Measurements from ENCODE around the gene CATSPERB.
"Not testable (repeated sequence)": the region's sequence is repeated elsewhere in the genome, so short reads cannot be mapped to it uniquely, and the experiment has no call there.

CATSPERB gene

DNA sequence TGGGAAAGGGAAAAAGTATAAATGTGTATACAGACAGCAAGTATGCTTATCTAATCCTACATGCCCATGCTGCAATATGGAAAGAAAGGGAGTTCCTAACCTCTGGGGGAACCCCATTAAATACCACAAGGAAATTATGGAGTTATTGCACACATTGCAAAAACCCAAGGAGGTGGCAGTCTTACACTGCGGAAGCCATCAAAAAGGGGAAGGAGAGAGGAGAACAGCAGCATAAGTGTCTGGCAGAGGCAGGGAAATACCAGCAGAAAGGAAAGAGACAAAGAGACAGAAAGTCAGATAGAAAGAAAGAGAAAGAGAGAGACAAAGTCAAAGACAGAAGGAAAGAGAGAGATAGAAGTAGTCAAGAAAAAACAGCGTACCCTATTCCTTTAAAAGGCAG lies 64.8 kb downstream of the CATSPERB start:
- DNase-seq: not testable (repeated sequence)

DNA sequence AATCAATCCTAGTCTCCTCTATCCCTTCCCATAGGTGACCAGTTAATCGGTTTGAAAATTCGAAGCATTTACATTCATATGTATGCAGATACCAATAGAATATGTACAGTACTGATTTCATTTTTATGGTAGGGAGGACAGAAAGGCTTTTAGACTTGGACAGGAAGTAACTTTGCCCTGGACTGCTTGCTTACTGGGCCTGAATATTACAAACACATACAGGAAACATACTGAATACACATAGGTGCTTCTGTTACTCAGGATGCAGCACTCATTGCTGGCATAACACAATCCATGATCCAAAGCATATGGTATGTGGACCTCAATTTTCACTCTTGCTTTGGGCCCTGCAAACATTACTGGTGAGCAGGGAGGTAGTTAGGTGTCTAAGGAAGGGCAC lies 71.1 kb downstream of the CATSPERB start:
- no peak for DNase-seq

DNA sequence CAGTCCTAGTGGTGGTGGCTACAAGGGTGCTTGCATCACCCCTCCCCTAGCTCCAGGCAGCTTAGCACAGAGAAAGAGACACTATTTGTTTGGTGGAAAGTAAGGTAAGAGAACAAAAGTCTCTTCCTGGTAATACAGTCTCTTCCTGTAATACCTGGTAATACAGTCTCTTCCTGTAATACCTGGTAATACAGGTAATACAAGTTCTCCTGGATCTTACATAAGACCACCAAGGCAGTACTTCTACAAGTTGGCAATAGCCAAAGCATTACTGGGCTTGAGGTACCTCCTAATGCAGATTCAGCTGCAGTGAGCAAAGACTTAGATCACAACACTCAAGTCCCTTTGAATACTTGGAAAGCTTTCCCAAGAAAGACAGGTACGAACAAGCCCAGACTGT lies 77.0 kb downstream of the CATSPERB start:
- DNase-seq: no peak

DNA sequence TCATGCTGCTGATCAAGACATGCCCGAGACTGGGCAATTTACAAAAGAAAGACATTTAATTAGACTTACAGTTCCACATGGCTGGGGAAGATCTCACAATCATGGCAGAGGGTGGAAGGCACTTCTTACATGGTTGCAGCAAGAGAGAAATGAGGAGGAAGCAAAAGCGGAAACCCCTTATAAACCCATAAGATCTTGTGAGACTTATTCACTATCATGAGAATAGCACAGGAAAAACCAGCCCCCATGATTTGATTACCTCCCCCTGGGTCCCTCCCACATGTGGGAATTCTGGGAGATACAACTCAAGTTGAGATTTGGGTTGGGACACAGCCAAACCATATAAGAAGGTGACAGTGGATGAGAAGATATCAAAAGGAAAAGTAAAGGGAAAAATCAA lies 78.4 kb downstream of the CATSPERB start:
- no peak for DNase-seq

DNA sequence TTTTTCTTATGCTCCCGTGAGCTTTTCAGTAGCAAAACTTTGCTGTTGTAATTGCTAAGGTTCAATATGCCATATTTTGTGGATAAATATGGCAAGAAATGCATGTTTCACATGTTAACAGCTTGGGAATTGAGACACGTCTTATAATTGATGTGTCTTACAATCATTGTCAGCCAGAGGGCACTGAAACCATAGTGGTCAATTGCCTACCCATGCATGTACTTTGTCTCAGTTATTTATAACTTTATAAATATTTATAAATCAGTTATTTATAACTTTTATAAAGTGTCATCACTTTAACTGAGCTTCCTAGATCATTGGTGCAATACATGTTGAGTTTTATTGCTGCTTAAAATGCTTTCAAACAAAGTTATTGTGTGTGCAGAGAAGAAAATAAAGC lies 82.0 kb downstream of the CATSPERB start:
- DNase-seq: peak; percentile 46

DNA sequence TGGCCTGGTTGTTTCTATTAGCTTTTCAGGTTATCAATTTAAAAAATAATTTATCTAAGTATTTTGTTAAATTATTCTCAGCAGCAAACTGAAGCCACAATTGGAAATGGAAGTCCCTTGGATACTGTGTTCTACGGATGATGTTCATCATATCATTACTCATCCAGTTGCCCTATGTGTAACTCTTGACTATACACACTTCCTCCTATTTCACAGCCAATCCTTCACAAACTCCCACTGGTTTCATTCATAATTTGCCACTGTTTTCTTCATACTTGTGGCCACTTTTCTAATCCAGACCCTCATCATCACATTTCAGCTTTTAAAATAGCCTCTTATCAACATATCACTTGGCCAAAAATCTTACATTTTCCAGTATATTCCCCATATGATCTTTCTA lies 84.0 kb downstream of the CATSPERB start:
- no peak for DNase-seq

DNA sequence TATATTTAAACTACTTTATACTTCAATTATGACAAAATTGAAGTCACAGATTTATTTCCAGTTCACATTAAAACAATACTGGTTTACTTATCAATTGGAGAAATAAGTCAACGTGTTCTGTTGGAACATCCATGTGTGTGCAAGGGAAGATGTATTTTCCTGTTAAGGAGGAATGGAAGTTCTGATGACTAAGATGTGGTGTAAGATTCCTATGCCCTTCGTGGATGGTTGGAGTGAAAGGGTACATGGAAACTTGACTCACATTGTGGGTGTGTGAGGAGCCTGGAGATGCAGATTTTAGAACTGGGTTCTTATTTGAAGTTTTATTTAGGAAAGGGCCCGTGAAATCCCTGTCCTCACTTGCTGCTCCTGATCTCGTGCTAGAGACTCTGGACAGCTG lies 95.3 kb downstream of the CATSPERB start:
- DNase-seq: no peak

DNA sequence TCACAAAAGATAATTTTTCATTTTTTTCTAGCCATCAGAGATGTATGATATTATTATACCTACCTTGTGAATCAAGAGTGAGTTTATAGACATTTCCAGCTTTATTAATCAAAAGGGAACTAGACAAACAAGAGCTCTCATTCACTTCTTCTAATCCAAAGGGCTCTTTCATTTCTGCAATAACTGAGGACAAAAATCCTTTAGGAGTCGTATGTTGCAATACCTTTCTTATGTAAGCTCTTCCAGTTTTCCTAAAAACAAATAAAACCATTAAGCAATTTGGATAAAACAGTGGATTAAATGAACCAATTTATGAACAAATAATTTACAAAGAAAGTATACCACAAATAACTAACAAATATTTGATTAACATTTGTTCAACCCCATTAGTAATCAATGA lies 107.1 kb downstream of the CATSPERB start:
- DNase-seq: no peak

DNA sequence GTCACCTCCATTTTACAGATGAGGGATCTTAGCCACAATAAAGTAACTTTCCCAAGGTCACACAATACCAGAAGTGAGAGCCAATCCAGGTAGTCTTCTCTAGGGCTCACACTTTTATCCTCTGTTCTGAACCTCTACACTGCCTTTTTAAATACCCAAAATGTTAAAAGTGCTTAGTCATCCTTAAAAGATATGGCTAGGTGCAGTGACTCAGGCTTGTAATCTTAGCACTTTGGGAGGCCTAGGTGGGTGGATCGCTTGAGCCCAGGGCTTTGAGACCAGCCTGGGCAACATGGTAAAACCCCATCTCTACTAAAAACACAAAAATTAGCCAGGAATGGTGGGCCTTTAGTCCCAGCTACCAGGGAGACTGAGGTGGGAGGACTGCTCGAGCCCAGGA lies 117.7 kb downstream of the CATSPERB start:
- no peak for DNase-seq

DNA sequence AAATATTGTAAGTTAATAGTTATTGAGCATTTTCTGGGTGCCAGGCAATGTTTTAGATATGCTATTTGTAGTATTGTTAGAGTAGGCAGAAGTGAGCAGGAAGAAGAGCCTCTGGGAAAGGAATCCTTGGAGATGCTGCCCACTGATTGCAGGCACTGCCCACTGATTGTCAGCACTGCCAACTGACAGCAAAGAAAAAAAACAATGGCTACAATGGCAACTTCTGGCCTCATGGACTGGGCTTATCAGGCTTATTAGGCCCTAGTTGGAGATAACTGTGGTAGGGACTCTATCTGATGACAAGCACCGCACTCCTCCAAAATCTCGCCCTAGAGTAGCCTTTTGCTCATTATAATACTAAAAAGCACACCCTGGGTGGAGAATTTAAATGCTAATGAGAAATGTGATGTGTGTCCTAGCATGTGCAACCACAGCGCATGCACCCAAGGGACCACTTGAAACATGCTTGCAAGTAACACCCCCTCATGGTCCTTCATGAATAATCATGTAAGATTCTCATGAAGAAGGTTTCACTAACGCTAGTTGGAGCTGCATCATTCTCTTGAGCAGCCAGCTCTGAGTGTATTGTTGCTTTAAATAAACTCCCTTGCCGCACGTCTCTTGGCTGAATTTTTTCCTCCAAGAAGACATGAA lies 118.3 kb downstream of the CATSPERB start:
- DNase-seq: no peak

DNA sequence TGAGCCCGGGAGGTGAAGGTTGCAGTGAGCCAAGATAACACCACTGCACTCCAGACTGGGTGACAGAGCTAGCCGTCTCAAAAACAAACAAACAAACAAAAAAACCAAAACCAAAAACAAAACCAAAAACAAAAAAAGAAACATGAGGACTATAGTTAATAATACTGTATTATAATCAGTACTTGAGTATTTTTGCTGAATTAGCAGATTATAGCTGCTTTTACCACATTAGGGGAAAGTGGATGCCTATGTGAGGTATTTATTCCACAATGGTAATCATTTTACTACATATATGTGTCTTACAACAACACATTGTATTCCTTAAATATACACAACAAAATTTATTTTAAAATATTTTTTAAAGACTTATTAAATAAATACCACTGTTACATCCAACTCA lies 120.4 kb downstream of the CATSPERB start:
- DNase-seq: no peak

DNA sequence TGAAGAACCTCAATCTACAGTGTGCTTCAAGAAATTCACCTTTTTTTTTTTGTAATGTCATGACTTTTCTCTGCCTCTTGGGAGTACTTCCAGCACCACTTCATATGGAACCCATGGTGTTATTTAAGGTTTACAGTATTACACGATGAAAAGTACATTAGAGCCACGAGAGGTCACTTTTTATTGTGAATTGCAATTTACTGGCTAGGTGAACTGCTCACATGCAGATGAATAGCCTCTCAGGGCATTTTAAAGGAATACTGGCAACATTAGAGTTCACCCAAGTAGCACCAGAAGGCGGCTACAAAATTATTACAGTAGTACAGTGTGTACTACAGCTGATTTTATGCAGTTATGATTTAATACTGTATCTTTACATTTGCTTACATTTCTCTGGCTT lies 122.7 kb downstream of the CATSPERB start:
- no peak for DNase-seq

DNA sequence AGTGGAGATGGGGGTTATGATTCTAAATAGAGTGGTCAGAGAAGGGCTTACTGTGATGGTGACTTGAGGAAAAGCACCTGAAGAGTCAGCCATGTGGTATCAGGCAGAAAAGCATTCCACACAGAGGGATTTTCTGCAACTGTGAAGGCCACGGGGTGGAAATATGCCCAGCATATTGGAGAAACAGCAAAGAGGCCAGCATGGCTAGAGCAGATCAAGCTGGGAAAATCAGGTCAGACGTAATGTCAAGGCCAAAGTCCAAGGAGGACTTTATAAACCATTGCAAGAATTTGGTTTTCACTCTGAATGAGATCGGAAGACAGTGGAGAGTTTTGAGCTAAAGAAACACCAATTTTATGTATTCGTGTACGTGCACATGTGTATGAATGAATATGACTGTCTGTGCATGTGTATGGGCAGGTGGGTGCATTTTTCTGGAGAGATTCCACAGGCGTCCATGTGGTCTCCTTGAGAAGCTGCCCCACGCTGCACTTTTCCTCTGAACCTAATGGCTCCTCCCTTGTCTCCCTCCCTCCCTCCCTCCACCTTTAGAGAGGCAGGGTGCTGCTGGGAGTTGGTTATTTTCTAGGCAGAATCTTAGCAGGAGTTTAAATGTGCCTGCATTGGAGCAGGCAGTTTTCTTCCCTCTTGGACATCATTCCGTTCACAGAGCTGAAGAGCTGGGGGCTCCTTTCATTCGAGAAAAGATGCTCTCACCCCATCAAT lies 124.4 kb downstream of the CATSPERB start:
- DNase-seq: no peak

DNA sequence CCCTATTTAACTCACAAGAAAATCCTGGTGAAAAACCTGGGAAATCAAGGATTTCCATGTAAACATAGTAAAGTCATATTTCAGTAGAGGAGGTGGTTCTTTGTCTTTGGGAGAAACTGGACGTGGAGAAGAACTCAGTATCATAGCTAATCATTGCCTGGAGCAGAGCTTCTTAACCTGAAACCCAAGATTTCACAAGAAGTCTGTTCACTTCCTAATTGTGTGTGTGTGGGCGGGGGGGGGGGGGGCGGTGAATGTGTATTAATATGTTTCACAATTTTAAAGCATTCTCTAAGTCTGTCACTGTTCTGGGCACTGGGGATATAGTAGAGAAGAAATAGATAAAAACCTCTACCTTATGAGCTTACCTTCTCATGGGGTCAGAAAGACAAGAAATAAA lies 125.0 kb downstream of the CATSPERB start:
- DNase-seq: no peak

DNA sequence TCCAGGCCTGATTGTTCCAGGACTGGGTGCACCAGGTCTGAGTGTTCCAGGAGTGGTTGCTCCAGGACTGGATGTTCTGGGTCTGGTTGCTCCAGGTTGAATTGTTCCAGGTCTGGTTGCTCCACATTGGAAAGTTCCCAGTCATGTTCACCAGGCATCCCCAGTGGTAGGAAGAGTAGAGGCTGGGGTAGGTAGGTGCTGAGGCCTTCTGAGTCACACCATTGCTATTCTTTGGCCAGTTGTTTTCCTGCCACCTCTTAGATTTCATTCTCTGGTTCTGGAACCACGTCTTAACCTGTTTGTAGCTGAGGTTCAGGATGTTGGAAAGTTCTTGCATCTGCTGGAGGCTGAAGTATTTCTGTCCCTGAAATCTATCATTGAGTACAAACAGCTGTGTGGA lies 127.3 kb downstream of the CATSPERB start:
- not testable (repeated sequence) for DNase-seq

DNA sequence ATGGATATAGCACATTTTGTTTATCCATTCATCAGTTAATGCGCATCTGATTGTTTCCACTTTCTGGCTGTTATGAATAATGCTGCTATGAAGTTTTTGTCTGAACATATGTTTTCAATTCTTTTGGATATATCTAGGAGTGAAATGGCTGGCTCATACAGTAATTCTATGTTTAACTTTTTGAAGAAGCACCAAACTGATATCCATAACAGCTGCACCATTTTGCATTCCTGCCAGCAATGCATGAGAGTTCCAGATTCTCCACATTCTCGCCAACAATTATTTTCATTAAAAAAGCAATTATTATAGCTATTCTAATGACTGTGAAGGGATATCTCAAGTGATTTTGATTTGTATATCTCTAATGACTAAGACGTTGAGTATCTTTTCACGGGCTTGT lies 131.9 kb downstream of the CATSPERB start:
- DNase-seq: no peak

DNA sequence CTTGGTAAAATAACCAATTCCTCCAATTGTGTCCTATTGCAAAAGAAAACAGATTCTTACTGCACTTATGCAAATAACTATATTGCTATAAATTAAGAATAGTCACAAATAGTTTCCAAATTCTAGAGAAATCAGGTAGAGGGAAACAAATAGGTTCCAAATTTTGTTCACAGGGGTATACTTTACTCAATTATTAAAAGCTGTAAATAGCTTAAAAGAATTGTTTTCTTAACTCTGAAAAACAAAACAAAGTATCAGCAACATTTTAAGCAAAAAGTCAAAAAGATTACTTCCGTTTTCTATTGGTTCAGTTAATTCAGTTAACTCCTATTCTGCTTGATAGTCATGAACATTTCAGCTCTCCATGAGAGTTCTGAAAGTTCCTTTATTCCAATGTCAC lies 136.2 kb downstream of the CATSPERB start:
- DNase-seq: no peak

DNA sequence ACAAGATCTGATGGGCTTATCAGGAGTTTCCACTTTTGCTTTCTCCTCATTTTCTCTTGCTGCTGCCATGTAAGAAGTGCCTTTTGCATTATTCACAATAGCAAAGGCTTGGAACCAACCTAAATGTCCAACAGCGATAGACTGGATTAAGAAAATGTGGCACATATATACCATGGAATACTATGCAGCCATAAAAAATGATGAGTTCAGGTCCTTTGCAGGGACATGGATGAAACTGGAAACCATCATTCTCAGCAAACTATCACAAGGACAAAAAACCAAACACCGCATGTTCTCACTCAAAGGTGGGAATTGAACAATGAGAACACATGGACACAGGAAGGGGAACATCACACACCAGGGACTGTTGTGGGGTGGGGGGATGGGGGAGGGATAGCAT lies 137.9 kb downstream of the CATSPERB start:
- DNase-seq: not testable (repeated sequence)

DNA sequence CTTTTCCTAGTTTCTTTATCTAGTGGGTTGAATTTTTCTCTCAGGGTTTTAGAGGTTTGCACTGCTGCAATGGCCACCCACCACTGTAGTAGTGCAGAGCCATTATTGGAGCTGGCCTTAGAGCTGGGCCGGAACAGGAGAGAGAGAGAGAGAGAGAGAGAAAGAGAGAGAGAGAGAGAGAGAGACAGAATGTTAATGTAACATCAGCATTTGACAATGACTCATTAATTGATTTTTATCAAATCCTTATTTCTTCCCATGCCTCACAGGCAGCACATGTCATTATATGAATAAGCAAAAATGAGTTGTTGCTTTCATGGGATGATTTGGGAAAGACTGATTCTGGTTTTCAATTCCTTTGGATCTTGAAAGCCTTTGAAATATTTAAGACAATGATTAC lies 145.5 kb downstream of the CATSPERB start:
- no peak for DNase-seq

DNA sequence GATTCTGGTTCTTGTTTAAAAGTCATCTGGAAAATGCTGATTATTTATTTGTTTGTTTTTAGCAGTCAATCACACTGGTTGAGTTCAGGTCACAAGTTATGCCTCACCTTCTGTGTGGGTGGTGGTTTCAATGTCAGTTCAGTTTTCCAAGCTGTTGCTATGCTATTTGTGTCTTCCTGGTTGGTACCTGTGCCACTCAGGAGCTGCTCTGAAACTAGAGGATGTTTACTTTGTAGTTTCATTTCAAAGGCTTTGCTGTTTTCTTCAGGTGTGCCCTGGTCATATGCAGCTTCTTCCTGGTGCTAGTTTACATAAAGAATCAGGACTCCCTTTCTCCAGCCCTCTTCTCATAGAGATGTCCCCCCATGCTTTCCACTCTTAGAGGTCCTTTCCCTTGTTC lies 146.0 kb downstream of the CATSPERB start:
- no peak for DNase-seq

DNA sequence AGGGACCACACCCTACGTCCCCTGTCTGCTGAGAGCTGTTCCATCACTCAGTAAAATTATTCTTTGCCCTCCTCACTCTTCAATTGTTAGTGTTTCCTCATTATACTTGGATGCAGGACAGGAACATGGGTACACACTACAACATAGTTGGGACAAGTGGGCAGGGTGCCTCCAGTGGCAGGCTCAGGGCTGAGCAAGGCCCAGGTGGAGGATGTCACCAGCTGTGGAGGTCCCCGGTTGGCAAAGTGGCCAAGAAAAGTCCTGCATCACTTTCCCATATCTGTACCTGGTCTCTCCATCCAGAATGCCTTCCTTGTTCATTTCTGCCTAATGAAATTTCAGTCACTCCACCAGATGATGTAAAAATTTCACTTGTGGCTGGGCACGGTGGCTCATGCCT lies 149.1 kb downstream of the CATSPERB start:
- DNase-seq: no peak

DNA sequence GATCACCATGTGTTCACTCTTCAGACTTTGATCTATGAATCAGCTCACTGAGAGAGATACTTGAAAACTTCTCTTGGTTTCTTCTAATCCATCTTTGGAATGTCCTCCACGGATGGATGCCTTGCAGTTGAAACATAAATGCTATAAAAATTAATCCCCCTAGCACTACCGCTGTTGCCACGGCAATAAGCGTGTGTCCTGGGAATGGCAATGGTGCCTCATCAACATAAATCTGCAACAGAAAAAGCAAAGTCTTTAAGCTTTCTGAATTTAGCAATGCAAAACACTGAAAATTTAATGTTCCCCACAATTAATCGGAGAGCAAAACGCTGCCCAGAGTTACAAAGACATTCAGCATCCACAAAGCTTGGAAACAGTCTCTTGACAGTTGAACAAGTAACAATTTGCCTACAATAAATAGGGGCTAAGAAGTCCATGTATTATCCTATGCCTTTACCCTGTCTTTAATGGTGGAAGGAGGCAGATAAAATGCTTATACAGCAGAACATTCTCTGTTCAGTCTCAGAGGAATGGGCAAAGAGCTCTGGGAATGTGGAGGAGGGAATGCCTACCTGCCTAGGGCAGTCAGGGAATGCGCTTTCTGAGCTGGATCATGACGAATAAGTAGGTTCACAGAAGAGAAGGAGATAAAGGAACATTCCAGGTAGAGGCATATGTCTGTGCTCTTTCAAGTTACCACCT lies 150.9 kb downstream of the CATSPERB start:
- DNase-seq: no peak

DNA sequence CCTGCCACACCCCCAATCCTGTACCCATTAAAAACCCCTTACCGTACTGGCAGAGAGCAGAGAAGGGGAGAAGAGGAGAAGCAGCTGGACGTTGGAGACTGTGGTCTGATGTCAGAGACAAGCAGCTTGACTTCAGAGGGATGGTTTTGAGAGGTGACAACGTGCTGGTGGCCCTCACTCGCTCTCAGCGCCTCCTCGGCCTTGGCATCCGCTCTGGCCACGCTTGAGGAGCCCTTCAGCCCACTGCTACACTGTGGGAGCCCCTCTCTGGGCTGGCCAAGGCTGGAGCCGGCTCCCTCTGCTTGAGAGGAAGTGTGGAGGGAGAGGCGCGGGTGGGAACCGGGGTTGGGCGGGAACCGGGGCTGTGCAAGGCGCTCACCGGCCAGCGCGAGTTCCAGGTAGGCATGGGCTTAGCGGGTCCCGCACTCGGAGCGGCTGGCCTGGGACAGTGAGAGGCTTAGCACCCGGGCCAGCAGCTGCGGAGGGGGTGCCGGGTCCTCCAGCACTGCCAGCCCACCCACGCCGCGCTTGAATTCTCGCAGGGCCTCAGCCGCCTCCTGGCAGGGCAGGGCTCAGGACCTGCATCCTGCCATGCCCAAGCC lies 154.2 kb downstream of the CATSPERB start:
- no peak for DNase-seq
